Activated CD4-positive, alpha-beta T cell treated with anti-CD3 and anti-CD28 coated beads, Interleukin-2, amount 50 U/mL, for 1 hour (primary cell): ENCODE measurements around the gene NTRK2.

Experiments
- DNase-seq: peaks from one replicate; pipeline ENCODE4 v3.0.0-alpha.2; 2020

Gene NTRK2

GRCh38 chr9:84949971-84950370, 280.4 kb downstream of the NTRK2 start:
- DNase-seq = no peak

DNA sequence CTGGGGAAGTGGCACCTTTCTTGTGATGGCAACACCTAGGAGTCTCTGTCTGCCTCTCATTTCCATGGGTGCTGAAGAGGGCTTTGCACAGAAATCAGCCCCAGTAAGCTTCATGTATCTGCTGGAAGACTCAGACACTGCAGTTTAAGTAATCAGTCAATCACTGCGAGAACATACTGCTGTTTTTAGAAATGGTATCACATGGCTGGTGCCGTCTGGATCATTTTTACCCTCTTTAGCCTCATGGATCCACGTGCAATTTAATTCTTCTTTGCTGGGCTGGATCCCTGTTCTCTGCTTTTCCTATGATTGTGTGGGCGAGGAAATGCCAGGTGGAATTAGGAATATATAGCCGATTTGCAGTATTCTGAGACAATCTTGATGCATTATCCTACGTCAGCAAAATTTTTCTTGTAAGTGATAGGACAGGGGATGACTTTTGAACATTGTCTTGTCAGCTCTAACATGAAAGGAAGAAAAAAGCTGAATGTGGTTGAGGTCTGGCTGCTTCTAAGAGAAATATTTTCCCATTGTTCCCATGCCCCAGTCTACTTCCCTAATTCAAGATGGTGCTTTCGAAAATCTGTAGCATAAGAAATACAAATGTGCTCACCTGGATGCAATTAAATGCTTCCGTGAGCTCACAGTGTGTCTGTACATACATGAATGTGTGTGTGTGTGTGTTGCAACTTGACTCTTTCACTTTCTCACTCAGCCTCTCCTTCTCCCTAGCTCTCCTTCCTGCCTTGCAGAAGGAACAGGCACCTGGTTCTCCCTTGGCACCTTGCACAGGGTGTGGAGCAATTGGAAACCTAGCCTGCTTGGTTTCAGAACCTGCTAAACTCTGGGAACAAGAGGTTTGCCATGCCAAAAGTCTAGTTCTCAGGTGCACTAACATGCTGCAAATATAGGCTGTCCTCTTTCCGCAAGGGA, 281.6 kb downstream of the NTRK2 start:
- DNase-seq = no peak

GRCh38 chr9:84953252-84953773, 283.8 kb downstream of the NTRK2 start:
- DNase-seq = no peak

DNA sequence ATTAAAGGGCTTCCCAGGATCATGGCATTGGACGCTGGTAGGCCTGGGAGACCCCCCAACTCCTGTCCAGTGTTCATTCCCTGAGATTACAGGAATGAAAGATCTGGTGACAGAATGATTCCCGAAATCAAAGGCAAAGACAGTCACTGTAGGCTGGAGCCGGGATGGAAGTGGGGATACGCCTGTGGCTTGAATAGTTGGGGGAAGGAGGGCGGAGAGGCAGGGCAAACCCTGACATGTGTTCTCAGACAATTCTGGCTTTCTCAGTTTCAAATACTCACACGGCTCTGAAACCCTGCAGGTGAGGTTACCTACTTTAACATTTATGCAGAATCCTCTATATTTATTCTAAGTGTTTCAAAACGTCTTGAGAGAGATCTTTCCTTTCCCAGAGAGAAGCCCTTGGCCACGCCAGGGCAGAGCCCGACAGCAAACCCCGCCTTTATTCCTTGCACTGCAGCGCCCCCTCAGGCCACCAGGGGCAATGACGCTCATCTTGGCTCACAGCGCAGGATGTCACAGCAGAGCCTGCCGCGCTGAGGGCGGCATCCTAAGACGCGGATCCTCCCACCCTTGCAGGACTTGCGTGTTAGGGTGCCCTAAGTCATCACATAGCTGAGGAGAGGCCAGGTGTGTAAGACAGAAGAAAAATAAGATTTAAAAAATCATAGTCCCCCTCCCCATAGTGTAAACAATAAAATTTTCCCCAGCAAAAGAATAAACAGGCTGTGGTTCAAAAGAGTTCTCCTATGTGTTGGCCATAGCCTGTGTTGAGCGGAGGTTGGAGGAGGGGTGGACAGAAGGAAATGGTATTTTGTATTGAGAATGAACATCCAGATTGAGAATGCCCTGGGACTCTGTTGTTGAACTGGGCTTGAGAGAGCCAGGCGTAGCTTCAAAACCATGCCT, 284.5 kb downstream of the NTRK2 start:
- DNase-seq = peak; percentile 17

GRCh38 chr9:84955155-84955554, 285.6 kb downstream of the NTRK2 start:
- no peak for DNase-seq

- no peak for DNase-seq
Observed at GRCh38 chr9:84955971-84956370, 286.4 kb downstream of the NTRK2 start.

- DNase-seq = no peak
Observed at GRCh38 chr9:84959339-84959738, 289.8 kb downstream of the NTRK2 start.

DNA sequence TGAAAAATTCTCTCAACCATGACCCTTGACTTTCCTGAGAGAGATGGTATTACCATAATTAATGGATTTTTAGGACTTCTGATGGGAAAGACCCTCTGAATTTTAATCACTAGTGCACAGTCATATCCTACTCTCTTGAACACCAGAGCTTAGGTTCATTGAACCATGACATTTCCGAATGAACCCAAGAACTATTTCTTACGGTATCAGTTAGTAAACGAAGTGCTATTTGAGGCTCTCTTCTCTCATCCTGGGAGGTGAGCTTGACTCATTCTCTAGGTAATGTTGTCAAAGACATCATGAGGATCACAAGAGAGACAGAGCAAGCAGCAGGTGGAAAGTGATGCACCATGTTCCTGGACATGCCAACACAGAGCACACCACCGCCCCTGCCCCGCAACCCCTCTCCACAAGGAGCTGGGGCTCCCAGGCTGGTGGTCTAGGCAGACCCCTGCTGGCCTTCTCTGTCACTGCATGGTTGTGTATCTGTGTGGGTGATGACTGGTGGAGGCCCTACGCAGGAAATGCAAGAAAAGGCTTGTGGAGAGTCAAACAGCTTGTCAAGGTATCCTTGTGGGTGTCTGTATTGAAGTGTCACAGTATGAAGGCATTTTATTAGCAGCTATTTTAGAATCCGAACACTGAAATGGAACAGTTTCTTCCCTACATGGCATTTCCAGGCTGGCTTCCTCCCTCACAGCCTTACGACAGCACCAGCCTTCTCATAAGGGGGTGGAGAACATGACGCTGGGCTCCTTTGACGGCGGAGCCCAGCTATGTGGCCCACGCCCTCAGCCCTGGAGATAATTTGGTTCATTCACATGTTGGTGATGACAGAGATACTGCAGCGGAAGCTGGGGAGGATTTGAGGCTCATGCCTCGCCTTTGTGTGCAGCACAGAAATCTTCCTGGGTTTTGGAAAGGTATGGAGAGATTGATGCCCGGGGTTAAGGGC, 297.6 kb downstream of the NTRK2 start:
- DNase-seq = no peak

DNA sequence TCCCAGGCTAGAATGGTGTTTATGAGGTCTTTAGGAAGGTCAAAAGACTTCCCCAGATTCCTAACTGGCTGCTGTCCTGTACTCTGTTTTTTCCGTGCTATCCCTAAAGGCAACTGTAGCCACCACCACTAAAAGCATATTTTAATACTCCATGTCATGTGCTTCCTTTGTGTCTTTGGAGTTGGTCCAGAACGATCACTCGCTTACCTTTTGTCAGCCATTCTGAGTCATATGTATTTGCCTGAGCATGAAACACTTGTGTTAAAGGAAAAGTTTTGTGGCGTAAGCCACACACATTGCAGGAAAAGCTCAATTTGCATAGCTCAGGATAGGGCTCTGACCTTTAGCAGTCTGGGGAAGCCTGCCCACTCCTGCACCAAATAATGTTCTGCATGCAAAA, 299.6 kb downstream of the NTRK2 start:
- no peak for DNase-seq

DNA sequence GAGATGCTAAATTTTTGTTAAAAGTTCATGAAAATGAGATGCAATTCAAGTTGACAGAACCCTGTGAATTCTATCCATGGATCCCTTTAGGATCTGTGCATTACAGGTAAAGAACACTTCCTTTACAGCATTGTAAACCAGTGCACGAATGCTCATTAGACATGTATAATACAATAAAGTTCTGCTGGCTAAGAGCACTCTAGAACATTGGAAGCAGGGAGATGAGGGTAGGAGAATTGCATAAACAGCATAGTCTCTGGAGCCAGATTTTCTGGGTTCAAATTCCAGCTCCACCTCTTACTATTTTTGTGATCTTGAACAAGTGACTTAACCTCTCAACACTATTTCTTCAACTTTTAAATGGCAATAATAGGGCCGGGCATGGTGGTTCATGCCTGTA, 300.2 kb downstream of the NTRK2 start:
- DNase-seq = no peak

DNA sequence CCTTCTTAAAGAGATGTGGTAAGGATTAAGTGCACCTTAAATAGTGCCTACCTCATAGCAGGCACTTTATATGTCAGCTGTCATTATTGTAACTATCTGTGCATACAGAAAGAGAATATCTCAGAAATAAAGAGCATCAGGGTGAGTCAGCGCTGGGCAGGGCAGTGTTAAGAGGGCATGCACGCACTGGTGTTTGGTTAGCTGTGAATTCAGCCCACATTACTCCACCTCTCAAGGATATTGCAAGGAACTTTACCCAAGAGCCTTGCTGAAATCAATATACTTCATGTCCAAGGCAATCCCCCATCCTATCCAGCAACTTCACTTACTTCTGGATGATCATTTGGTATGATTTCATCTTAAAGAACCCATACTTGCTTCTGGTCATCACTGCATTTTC, 300.9 kb downstream of the NTRK2 start:
- DNase-seq = no peak

DNA sequence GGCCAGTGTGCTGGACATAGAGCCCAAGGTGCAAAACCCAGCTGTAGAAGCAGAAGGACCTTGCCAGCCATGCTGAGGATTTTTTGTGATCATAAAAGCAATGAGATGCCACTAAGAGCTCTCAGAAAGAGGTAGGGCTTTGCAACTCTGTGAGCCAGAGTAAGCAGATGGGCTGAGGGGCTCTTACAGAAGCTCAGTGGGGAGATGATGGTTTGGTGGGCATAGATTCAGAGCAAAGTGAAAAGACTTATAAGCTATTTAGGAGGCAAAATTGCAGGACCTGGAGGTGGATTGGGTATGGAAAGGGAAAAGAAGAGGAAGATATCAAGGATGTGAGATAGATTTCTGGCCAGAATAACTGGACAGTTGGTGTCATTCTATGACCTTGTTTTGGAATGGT, 302.0 kb downstream of the NTRK2 start:
- no peak for DNase-seq

- no peak for DNase-seq
Observed at GRCh38 chr9:84974258-84974657, 304.7 kb downstream of the NTRK2 start.

DNA sequence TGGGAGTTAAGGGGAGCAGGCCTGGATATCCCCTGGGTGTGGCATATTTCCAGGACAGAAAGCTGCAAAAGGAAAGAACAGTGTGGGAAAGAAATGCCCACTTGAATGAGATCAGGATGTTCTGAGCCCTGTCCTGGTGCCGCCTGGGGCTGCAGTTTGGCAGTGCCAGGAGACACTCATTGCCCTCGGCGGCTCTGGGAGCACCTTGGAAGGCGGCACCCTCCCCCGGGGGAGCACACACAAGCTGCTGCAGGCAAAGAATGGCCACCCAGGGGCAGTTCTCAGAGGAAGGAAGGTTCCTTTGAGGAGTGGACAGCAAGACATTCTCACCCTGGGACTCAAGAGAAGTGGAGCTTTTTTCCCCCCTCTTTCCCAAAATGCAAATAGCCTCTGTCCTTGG, 305.3 kb downstream of the NTRK2 start:
- DNase-seq = no peak

DNA sequence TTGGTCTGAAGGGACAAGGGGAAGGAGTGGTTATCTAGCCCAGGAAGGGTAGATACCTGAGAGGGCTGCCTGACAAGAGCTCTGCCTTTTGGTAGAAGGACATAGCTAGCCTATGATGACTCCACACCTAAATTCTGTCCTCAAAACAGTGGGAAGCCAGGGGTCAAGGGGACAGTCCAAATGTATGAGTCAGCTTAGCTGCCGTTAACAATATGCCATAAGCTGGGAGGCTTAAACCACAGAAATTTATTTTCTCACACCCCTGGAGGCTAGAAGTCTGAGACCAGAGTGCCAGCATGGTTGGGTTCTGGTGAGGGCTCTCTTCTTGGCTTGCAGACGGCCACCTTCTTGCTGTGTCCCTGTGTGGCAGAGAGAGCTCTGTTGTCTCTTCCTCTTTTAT, 306.4 kb downstream of the NTRK2 start:
- DNase-seq = no peak

DNA sequence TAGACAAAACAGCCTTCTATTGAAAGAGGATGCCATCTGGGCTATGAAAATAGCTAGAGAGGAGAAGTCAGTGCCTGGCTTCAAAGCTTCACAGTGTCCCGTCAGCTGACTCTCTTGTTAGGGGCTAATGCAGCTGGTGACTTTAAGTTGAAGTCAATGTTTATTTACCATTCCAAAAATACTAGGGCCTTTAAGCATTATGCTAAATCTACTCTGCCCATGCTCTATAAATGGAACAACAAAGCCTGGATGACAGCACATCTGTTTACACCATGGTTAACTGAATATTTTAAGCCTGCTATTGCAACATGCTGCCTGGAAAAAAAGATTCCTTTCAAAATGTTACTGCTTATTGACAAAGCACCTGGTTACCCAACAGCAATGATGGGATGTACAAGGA, 309.1 kb downstream of the NTRK2 start:
- no peak for DNase-seq

DNA sequence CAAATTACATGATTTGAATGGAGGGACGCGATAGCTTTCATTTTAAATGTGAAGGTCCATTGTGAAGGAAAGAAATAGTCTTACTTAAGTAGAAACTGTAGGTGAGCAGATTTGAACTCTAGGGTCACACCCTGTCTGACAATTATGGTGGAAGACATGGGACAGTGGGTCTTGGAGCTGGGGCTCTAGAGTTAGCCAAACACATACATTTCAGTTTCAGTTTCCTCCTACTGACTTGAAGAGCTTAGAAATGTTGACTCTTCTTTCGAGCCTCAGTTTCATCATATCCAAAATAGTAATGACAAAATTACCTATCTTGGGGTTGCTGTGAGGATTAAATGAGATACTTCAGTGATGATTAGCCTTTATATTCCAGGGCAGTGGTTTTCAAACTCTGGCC, 314.2 kb downstream of the NTRK2 start:
- DNase-seq = no peak

DNA sequence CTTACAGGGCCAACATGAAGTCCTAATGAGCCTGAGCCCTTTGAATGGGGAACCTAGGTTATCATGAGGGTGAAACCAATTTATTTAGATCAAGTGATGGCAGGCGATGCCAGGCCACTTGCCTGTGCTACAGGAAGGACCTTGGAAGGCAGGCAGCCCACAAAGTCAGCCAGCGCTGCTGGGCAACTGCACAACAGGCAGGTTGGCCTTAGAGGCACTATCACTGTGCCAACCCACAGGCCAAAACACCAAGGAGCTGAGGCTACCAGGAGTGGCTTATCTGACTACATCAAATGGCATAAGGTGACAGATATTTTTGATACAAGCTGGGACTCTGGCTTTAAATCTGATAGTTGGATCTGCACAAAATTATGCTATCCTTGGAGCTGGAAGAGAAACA, 319.1 kb downstream of the NTRK2 start:
- no peak for DNase-seq

GRCh38 chr9:84990416-84990815, 320.9 kb downstream of the NTRK2 start:
- DNase-seq = no peak

- DNase-seq = no peak
Observed at GRCh38 chr9:84990850-84991513, 321.5 kb downstream of the NTRK2 start.

DNA sequence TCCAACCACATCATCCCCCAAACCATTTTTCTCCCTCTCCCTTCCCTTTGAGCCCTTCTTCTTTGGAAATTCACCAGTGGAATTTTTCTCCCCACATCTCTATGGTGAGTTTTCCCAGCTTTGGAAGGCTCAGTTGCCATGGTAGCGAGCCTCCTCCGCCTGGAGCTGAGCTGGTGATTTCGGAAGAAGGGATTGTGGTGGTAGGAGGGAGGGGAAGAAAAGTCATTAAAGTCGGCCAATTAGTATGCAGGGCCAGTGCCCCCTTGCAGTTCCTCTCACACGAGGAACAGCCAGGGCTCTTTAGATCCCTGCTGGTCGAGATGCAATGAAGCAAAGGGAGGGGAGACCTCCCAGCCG, 322.0 kb downstream of the NTRK2 start:
- DNase-seq = no peak

- no peak for DNase-seq
Observed at GRCh38 chr9:84992381-84992780, 322.9 kb downstream of the NTRK2 start.
